Fibroblast of villous mesenchyme (primary cell): Measurements from ENCODE around the gene DNA2. TPM values are rescaled to one million over a fixed set of nuclear protein-coding genes. Genes with fewer than 3 reads are reported as not detected.
"Not testable (repeated sequence)": the region's sequence is repeated elsewhere in the genome, so short reads cannot be mapped to it uniquely, and the experiment has no call there.

Experiments used
- DNase-seq: peaks from one replicate; pipeline ENCODE4 v3.0.0-alpha.2; 2010; ENCODE audit warnings: low read depth
- H3K4me3 ChIP-seq: 2 replicates; pipeline ENCODE4 v1.5.1; 2011; ENCODE audit warnings: low read depth, mild to moderate bottlenecking, low read length
- CTCF ChIP-seq: IDR thresholded peaks from 2 replicates; pipeline ENCODE4 v1.5.1; 2012; ENCODE audit warnings: low read depth, mild to moderate bottlenecking, low read length; ENCODE audit not compliant: insufficient read depth
- total RNA-seq: library from RNA; depleted of rRNA; stranded (reverse); fragments of >200 nt; gene quantifications from 2 replicates; pipeline ENCODE4 v1.2.3, GENCODE V29; 2012

The DNA2 gene
- total RNA-seq = 9.7 and 13.0 TPM in 2 replicates

DNA sequence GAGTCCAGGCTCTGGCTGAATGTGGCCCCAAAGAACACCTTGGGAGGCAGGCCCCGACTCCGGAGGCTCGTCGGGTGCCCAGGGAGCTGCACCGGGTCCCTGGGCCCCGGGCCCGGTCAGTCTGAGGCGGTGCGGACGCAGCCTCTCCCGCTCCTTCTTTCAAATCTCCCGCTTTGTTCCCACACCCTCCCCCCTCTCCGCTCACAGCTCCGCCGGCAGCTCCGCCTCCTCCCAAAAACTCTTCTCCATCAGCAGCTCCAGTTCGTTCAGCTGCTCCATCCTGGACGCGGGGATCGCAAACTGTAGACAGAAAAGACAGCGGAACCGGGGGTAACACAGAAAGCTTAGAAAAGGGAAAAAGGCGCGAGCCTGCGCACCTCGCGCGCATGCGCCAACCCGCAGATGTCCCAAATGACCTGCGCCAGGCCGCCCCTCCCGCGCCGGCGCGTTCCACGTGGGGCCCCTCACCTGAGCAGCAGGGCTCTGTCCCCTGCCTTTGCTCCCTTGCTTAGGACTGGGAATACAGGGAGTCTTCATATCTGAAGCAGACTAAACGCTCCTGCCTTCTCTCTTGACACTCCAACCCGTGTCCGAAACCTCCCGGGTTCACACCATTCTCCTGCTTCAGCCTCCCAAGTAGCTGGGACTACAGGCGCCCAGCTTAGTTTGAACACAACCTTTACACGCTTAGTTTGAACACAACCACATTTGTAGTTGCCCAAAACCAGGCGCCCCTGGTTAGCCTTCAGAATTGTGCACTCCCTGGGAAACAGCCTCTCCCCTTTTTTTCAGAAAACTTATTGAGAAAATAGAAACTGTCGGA, at the start of gene DNA2:
Gene DNA2, minus strand, starts transcription at position 388 of the 823 bp plus-strand sequence. Its CDS starts 109 bp downstream, at position 279.
- H3K4me3 ChIP-seq = peak within 1 kb of the TSS; percentile 83
- TF ChIP-seq CTCF = no peak
- DNase-seq = peak; percentile 60

- not testable (repeated sequence) for DNase-seq, H3K4me3 ChIP-seq
Measured at GRCh38 chr10:68518609-68519008, 46.8 kb upstream of the DNA2 start.

GRCh38 chr10:68517188-68517587, 45.4 kb upstream of the DNA2 start:
- TF ChIP-seq CTCF = no peak
- DNase-seq = no peak
- H3K4me3 ChIP-seq = no peak overlapping the region

DNA sequence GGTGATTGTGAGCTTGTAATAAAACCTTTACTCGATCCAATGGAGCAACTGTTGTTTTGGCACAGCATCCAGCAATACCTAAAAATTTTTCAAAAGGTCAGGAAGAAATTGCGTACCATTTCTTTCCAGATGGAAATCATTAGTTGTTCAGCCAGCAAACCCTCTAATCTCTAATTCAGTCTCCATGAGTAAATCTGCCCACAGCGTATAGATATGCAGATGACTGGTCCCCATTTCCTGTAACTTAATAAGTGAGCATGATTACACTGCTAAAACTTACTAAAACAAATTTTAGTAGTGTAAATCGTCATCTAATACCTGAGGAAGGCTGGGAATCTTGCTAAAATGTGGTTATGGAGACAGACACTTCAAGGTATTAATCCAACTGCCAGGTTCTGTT, 45.0 kb upstream of the DNA2 start:
- DNase-seq = peak; percentile 44
- no peak overlapping the region for H3K4me3 ChIP-seq
- TF ChIP-seq CTCF = no peak

- H3K4me3 ChIP-seq, DNase-seq: not testable (repeated sequence)
Measured at GRCh38 chr10:68516216-68516615, 44.4 kb upstream of the DNA2 start.

DNA sequence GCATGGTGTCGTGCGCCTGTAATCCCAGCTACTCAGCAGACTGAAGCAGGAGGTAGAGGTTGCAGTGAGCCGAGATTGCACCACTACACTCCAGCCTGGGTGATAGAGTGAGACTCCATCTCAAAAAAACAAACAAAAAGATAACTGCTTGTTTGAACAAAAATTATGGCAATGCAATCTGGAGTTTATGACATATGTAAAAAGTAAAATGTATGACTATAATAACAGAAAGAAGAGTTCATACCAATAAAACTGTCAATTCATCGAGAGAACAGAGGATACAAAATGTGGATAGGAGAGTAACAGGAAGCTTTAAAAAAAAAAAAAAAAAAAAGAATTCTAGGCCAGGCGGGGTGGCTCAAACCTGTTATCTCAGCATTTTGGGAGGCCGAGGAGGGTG, 36.3 kb upstream of the DNA2 start:
- no peak for TF ChIP-seq CTCF
- no peak overlapping the region for H3K4me3 ChIP-seq
- peak; percentile 28 for DNase-seq

GRCh38 chr10:68506411-68506810, 34.6 kb upstream of the DNA2 start:
- no peak overlapping the region for H3K4me3 ChIP-seq
- no peak for TF ChIP-seq CTCF
- peak; percentile 40 for DNase-seq

DNA sequence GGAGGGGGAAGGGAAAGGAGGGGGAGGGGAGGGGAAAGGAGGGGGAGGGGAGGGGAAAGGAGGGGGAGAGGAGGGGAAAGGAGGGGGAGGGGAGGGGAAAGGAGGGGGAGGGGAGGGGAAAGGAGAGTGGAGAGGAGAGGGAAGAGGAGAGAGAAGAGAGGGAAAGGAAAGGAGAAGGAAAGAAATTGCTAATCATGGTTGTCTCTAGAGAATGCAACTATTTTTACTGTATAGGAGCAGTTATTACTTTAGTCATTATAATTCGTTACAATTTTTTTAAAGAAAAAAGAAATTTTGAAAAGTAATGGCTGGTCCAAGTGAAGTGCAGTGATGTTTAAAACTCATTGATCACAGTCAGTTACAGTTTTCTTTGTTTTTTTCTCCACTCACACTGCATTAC, 31.1 kb upstream of the DNA2 start:
- no peak for DNase-seq

More for the DNA sequence above, 31.1 kb upstream of the DNA2 start:
- no peak for TF ChIP-seq CTCF
- H3K4me3 ChIP-seq = no peak overlapping the region
